Mucosa of rectum (tissue), 2 donors: ENCODE measurements around the gene MVB12B.

Experiments used
- H3K27ac ChIP-seq, 2 donors: one replicate each; pipeline ENCODE4 v1.7.0; 2013; ENCODE audit warnings: inconsistent platforms in 2 of 2, low read depth in 2 of 2, low read length in 2 of 2
- H3K27me3 ChIP-seq, 2 donors: one replicate each; pipeline ENCODE4 v1.7.0; 2013; ENCODE audit warnings: low read length in 2 of 2; ENCODE audit not compliant: control insufficient read depth in 2 of 2, insufficient read depth in 2 of 2
- H3K36me3 ChIP-seq, 2 donors: one replicate each; pipeline ENCODE4 v1.7.0; 2013; ENCODE audit warnings: low read length in 2 of 2; ENCODE audit not compliant: control insufficient read depth in 2 of 2, insufficient read depth in 2 of 2
- H3K4me1 ChIP-seq, 2 donors: one replicate each; pipeline ENCODE4 v1.7.0; 2013; ENCODE audit warnings: low read length in 2 of 2, mild to moderate bottlenecking in 1 of 2; ENCODE audit not compliant: control insufficient read depth in 2 of 2, insufficient read depth in 2 of 2
- H3K4me3 ChIP-seq, 2 donors: one replicate each; pipeline ENCODE4 v1.7.0; 2013; ENCODE audit warnings: low read length in 2 of 2
- H3K9ac ChIP-seq, 2 donors: one replicate each; pipeline ENCODE4 v1.7.0; 2013; ENCODE audit warnings: low read length in 2 of 2, low read depth in 1 of 2, mild to moderate bottlenecking in 1 of 2
- H3K9me3 ChIP-seq, 2 donors: one replicate each; pipeline ENCODE4 v1.7.0; 2013; ENCODE audit warnings: low read length in 2 of 2; ENCODE audit not compliant: control insufficient read depth in 2 of 2
- donor health status: healthy.
- donor health status: Normal muscosa, but diverticular disease.

Gene MVB12B

DNA sequence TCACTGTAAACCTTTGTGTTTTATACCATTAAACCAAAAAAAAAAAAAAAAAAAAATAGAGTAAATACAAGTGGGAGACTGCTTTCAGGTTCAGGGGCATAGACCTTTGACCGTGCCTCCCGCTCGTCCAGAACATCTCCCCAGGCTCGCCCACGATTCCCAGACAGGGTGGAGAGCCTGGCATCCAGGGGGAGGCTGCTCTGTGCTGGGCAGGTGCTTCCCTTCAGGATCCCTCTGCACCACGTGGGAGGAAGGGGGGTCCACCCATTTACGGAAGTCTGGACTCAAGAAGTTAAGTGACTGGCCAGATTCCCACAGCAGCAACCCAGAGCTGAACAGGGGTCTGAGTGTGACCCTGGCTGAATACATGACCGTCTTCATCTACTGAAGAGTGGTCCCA lies 161.7 kb downstream of the MVB12B start:
- no peak overlapping the region for H3K27ac ChIP-seq
- H3K4me1 ChIP-seq, result no peaks in the 10 kb centered on the region
- no peaks in the 10 kb centered on the region for H3K9me3 ChIP-seq
- no peak overlapping the region for H3K9ac ChIP-seq
- H3K36me3 ChIP-seq, result peaks cover 0 to 8% of the 10 kb centered on the region in 2 donors
- H3K27me3 ChIP-seq, result no peaks in the 10 kb centered on the region
- H3K4me3 ChIP-seq, result no peak overlapping the region

DNA sequence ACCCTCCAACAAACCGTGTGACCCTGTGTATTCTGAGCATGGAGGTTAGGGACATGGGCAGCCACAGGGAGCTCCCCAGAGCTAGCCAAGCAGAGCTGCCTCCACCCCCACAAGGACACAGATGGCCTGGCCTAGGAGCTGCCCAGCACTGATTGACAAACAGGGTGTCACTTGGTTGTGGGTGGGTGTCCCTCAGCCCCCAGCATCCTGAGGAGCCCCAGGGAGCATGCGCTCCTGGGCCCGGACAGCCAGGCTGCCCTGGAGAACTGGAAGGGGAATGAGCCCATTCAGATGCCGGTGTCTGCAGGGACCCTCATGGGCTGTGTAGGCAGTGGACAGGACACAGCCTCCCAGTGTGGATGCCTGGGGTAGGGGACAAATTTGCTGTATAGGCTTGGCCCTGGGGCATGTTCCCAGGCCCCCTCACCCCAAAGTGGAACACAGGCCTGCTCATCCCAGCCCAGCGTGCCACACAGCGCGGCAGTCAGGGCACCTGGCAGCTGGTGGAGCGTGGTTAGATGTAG lies 162.3 kb downstream of the MVB12B start:
- Histone ChIP-seq H3K27me3 (no peaks in the 10 kb centered on the region), H3K36me3 (peaks cover 0 to 6% of the 10 kb centered on the region in 2 donors), H3K9ac (no peak overlapping the region), H3K9me3 (no peaks in the 10 kb centered on the region), H3K27ac (no peak overlapping the region), H3K4me1 (no peaks in the 10 kb centered on the region), H3K4me3 (no peak overlapping the region)

GRCh38 chr9:126489581-126490213 lies 163.1 kb downstream of the MVB12B start:
- Histone ChIP-seq H3K36me3 (peaks cover 0 to 6% of the 10 kb centered on the region in 2 donors), H3K4me3 (no peak overlapping the region), H3K27ac (no peak overlapping the region), H3K9ac (no peak overlapping the region), H3K9me3 (no peaks in the 10 kb centered on the region), H3K4me1 (no peaks in the 10 kb centered on the region), H3K27me3 (no peaks in the 10 kb centered on the region)

DNA sequence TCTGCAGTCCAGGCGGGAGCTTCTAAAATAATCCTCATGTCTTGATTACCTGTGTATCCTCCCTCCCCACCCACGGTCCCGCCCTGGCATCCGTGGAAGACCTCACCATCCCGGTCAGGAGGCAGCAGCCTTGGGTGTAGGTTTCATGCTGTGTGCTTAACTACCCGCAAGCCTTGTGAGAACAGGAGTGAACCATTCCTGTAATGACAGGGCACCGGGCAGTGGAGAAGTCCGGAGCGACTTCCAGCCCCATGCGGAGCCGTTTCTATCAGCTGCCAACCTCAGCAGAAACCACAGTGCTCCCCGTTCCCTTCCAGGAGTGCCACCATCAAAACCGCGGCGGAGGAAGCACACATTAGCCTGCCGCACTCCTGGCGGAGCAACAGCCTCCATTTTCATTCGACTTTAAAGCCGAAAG lies 163.6 kb downstream of the MVB12B start:
- Histone ChIP-seq H3K9me3 (no peaks in the 10 kb centered on the region), H3K36me3 (peaks cover 0 to 6% of the 10 kb centered on the region in 2 donors), H3K9ac (no peak overlapping the region), H3K27ac (no peak overlapping the region), H3K4me3 (no peak overlapping the region), H3K4me1 (no peaks in the 10 kb centered on the region), H3K27me3 (no peaks in the 10 kb centered on the region)

DNA sequence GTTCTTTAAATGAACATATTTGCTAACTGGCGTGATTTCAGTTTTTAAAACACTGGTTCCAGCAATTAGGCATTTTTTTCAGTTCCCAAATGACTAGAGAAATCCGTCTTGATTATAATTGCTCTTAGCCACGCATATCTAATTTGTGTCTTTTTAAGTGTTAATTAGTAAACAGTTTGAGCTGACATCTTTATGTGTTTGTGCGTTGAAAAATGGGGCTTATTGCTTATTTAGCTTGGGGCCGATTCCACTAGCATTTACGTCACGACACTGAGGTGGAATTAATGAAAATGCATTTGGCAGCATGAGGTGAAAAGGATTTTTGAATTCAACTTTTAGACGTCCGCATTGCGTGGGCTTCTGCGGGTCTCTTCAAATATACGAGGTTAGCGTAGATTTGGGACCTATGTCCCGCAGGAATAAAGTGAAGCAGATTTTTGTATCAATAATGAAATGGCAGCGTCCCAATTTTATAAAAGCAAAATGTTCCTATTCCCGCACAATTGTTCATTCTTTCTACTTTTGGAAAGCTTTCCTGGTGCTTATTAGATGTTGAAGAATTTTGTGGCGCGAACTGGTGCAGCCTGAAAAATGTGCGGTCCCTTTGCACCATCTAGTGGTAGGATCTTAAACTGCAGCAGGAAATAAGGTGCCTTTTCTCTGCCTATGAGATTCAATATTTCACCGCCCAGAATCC lies 164.4 kb downstream of the MVB12B start:
- no peaks in the 10 kb centered on the region for H3K4me1 ChIP-seq
- H3K4me3 ChIP-seq, result no peak overlapping the region
- H3K9me3 ChIP-seq, result no peaks in the 10 kb centered on the region
- no peaks in the 10 kb centered on the region for H3K27me3 ChIP-seq
- H3K36me3 ChIP-seq, result peaks cover 0 to 6% of the 10 kb centered on the region in 2 donors
- no peak overlapping the region for H3K27ac ChIP-seq
- no peak overlapping the region for H3K9ac ChIP-seq

DNA sequence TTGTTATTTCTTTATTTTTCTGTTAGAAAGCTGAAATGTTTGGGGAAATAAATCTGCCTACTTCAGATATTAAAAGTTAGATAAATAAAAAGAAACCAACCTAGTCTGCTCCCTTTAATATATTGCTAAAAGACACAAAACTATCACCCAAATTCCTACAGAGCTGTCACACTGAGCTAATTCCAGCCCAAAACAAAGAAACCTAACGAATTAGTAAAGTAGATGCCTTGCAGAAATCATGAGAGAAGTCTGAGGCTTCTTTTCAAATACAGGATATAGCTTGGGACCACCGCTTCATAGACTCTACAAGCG lies 164.9 kb downstream of the MVB12B start:
- Histone ChIP-seq H3K27ac (no peak overlapping the region), H3K36me3 (peaks cover 0 to 6% of the 10 kb centered on the region in 2 donors), H3K27me3 (no peaks in the 10 kb centered on the region), H3K9me3 (no peaks in the 10 kb centered on the region), H3K4me3 (no peak overlapping the region), H3K4me1 (no peaks in the 10 kb centered on the region), H3K9ac (no peak overlapping the region)

GRCh38 chr9:126491949-126492348 lies 165.3 kb downstream of the MVB12B start:
- no peak overlapping the region for H3K27ac ChIP-seq
- H3K4me1 ChIP-seq, result no peaks in the 10 kb centered on the region
- H3K9me3 ChIP-seq, result no peaks in the 10 kb centered on the region
- no peak overlapping the region for H3K4me3 ChIP-seq
- H3K36me3 ChIP-seq, result peaks cover 0 to 5% of the 10 kb centered on the region in 2 donors
- no peaks in the 10 kb centered on the region for H3K27me3 ChIP-seq
- no peak overlapping the region for H3K9ac ChIP-seq

DNA sequence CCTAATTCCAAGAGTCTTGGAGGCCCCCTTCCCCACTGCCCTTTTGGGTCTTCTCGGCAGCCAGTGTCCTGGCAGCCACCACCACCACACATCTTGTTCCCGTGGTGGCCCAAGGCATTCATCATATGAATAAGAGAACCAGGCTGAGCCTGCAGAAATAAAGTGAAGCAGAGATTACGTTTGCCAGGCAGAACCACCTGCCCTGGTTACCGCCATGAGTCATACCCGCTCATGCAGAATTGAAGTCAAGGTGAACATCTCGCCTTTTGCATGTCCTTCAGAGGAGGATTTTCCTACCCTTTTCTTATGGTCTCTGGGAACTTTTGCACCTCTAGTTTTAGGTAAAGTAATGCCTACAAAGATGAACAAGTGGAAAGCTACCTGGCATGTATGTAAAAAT lies 167.6 kb downstream of the MVB12B start:
- no peaks in the 10 kb centered on the region for H3K27me3 ChIP-seq
- peaks cover 0 to 5% of the 10 kb centered on the region in 2 donors for H3K36me3 ChIP-seq
- no peak overlapping the region for H3K27ac ChIP-seq
- no peak overlapping the region for H3K9ac ChIP-seq
- H3K4me1 ChIP-seq, result peaks cover 0 to 4% of the 10 kb centered on the region in 2 donors
- no peaks in the 10 kb centered on the region for H3K9me3 ChIP-seq
- no peak overlapping the region for H3K4me3 ChIP-seq

GRCh38 chr9:126494746-126495145 lies 168.1 kb downstream of the MVB12B start:
- no peak overlapping the region for H3K9ac ChIP-seq
- no peaks in the 10 kb centered on the region for H3K9me3 ChIP-seq
- H3K27ac ChIP-seq, result no peak overlapping the region
- peaks cover 0 to 7% of the 10 kb centered on the region in 2 donors for H3K4me1 ChIP-seq
- H3K36me3 ChIP-seq, result peaks cover 0 to 5% of the 10 kb centered on the region in 2 donors
- H3K4me3 ChIP-seq, result no peak overlapping the region
- H3K27me3 ChIP-seq, result no peaks in the 10 kb centered on the region

DNA sequence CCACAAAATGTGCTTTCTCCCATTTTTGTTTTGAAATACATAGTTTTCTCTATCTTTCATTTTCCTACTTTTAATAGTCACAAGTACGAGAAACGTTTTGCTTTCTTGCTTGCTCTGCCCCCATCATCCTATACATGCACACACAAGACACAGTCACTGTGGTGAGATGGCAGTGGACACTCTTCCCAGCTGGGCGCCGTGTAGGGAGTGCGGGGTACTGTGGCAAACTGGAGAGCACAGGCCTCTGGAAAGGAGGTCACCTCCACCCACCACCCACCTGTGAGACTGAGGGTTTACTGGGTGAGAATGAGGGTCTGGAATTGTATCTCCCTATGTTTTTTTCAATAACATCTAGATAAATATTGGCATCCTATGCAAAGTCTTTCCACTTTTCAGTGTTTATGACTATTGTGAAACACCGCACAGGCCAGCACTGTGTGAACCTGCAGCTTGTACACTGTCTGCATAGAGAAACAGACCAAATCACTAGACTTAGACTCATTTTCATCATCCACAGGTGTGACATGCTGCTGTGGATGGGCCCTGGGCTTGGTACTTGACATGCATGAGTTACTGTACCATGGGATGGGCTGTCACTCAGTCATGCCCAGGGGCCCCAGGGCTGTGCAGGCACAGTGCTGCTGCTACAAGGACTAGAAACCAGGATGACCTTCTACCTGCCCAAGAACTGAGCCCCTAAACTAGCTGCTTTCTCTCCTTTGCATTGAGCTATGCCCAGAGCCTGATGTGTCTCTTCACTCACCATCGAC lies 169.0 kb downstream of the MVB12B start:
- Histone ChIP-seq H3K9ac (no peak overlapping the region), H3K36me3 (peaks cover 0 to 5% of the 10 kb centered on the region in 2 donors), H3K4me1 (peaks cover 0 to 7% of the 10 kb centered on the region in 2 donors), H3K9me3 (no peaks in the 10 kb centered on the region), H3K27me3 (no peaks in the 10 kb centered on the region), H3K4me3 (no peak overlapping the region), H3K27ac (no peak overlapping the region)
